MCF 10A (cell line): ENCODE data around the gene TUBGCP2. TPM values are rescaled to one million over a fixed set of nuclear protein-coding genes. Genes with fewer than 3 reads are reported as not detected.

ENCODE experiments used
- BruUV-seq: library from RNA; stranded (reverse); fragments of 400-500 nt; replicated peaks from 2 replicates; lab custom pipeline; 2021; lab: Mats Ljungman, UMichigan
- CTCF ChIA-PET: fragments of 300-600 bp; sonication (Branson Sonifier 250); formaldehyde crosslinking; extraction: SDS; loops from one replicate; lab custom pipeline; 2021; ENCODE audit warnings: antibody characterized with exemption, inconsistent platforms; lab: Yijun Ruan, JAX
- POLR2A ChIA-PET: fragments of 300-600, 350-650 bp; sonication (Branson Sonifier 250); formaldehyde crosslinking; extraction: SDS; loops from one replicate; lab custom pipeline; 2020; ENCODE audit warnings: antibody characterized with exemption, inconsistent platforms; lab: Yijun Ruan, JAX
- DNase-seq: peaks from one replicate; pipeline ENCODE4 v3.0.0-alpha.2; 2018; ENCODE audit not compliant: unreplicated experiment
- H3K27ac Mint-ChIP-seq: one replicate; pipeline ENCODE4 v1.8.0; 2022; ENCODE audit warnings: mild to moderate bottlenecking, low read depth, mixed read lengths; ENCODE audit not compliant: unreplicated experiment
- H3K27me3 Mint-ChIP-seq: one replicate; pipeline ENCODE4 v1.8.0; 2022; ENCODE audit warnings: mixed read lengths; ENCODE audit not compliant: insufficient read depth, unreplicated experiment
- H3K36me3 Mint-ChIP-seq: one replicate; pipeline ENCODE4 v1.8.0; 2022; ENCODE audit warnings: mild to moderate bottlenecking, moderate library complexity, mixed read lengths; ENCODE audit not compliant: insufficient read depth, unreplicated experiment
- H3K4me1 Mint-ChIP-seq: one replicate; pipeline ENCODE4 v1.8.0; 2022; ENCODE audit warnings: mixed read lengths; ENCODE audit not compliant: insufficient read depth, unreplicated experiment
- H3K4me3 Mint-ChIP-seq: one replicate; pipeline ENCODE4 v1.8.0; 2022; ENCODE audit warnings: mild to moderate bottlenecking, moderate library complexity, mixed read lengths; ENCODE audit not compliant: unreplicated experiment
- H3K9me3 Mint-ChIP-seq: one replicate; pipeline ENCODE4 v1.8.0; 2022; ENCODE audit warnings: mixed read lengths; ENCODE audit not compliant: unreplicated experiment
- CTCF ChIP-seq: fragments of 200-600 bp; IDR thresholded peaks from one replicate; pipeline ENCODE4 v1.8.0; 2022; ENCODE audit warnings: antibody characterized with exemption, mild to moderate bottlenecking; ENCODE audit not compliant: unreplicated experiment
- intact Hi-C: fragments of 100-400 bp; cut with micrococcal nuclease; formaldehyde crosslinking; loops from 2 replicates; pipeline ENCODE4 v1.14.1; 2022
- total RNA-seq: library from RNA; stranded (reverse); gene quantifications from 2 replicates; pipeline ENCODE4 v1.2.3, GENCODE V29; 2022

TUBGCP2 gene
- total RNA-seq, 1 experiment from 2014 or later, result 95.9 TPM

GRCh38 chr10:133249094-133249780 lies 59.4 kb downstream of the TUBGCP2 start:
- Mint-ChIP-seq H3K9me3 (no peaks in the 10 kb centered on the region), H3K27ac (no peak overlapping the region), H3K36me3 (no peaks in the 10 kb centered on the region), H3K4me3 (no peak overlapping the region), H3K27me3 (peaks cover 14% of the 10 kb centered on the region), H3K4me1 (no peaks in the 10 kb centered on the region)
- intact Hi-C loops, result no loop called here
- TF ChIP-seq CTCF, result no peak
- ChIA-PET POLR2A (no interaction called here), CTCF (no interaction called here)
- DNase-seq, result no peak
- BruUV-seq, result no TSS peak

GRCh38 chr10:133248334-133248715 lies 60.3 kb downstream of the TUBGCP2 start:
- TF ChIP-seq CTCF, result no peak
- ChIA-PET CTCF (no interaction called here), POLR2A (no interaction called here)
- intact Hi-C loops, result no loop called here
- BruUV-seq, result no TSS peak
- DNase-seq, result no peak
- Mint-ChIP-seq H3K36me3 (no peaks in the 10 kb centered on the region), H3K27ac (no peak overlapping the region), H3K27me3 (peaks cover 14% of the 10 kb centered on the region), H3K4me3 (no peak overlapping the region), H3K9me3 (no peaks in the 10 kb centered on the region), H3K4me1 (peaks cover under 1% of the 10 kb centered on the region)

- Mint-ChIP-seq H3K36me3 (no peaks in the 10 kb centered on the region), H3K4me3 (no peak overlapping the region), H3K27me3 (peaks cover 14% of the 10 kb centered on the region), H3K27ac (no peak overlapping the region), H3K4me1 (peaks cover 5% of the 10 kb centered on the region), H3K9me3 (no peaks in the 10 kb centered on the region)
- POLR2A ChIA-PET, result no interaction called here
- no TSS peak for BruUV-seq
- no peak for DNase-seq
- CTCF ChIA-PET, result interaction anchor here (0.6 kb wide), 1 partner anchor 10 kb away, joined by 3 read pairs; no protein-coding TSS in a partner anchor
- intact Hi-C loops, result no loop called here
- TF ChIP-seq CTCF, result no peak
These were observed 60.9 kb downstream of the TUBGCP2 start for GRCh38 chr10:133247681-133248333.

GRCh38 chr10:133246236-133246626 lies 62.4 kb downstream of the TUBGCP2 start:
- ChIA-PET POLR2A (no interaction called here), CTCF (no interaction called here)
- H3K4me3 Mint-ChIP-seq, result no peak overlapping the region
- no peak overlapping the region for H3K27ac Mint-ChIP-seq
- H3K4me1 Mint-ChIP-seq, result peaks cover 7% of the 10 kb centered on the region
- no peak for TF ChIP-seq CTCF
- H3K9me3 Mint-ChIP-seq, result no peaks in the 10 kb centered on the region
- no peaks in the 10 kb centered on the region for H3K36me3 Mint-ChIP-seq
- no peak for DNase-seq
- intact Hi-C loops, result no loop called here
- BruUV-seq, result no TSS peak
- peaks cover 14% of the 10 kb centered on the region for H3K27me3 Mint-ChIP-seq
